Measurements from ENCODE around the gene TGIF2. TPM values are rescaled to one million over a fixed set of nuclear protein-coding genes. Genes with fewer than 3 reads are reported as not detected.

The TGIF2 gene
- total and polyA plus RNA-seq, 2 of the 13 experiments (the other 11 are each of a cell fraction or from before 2014, with no cell fraction given): 41.3 to 53.9 TPM

DNA sequence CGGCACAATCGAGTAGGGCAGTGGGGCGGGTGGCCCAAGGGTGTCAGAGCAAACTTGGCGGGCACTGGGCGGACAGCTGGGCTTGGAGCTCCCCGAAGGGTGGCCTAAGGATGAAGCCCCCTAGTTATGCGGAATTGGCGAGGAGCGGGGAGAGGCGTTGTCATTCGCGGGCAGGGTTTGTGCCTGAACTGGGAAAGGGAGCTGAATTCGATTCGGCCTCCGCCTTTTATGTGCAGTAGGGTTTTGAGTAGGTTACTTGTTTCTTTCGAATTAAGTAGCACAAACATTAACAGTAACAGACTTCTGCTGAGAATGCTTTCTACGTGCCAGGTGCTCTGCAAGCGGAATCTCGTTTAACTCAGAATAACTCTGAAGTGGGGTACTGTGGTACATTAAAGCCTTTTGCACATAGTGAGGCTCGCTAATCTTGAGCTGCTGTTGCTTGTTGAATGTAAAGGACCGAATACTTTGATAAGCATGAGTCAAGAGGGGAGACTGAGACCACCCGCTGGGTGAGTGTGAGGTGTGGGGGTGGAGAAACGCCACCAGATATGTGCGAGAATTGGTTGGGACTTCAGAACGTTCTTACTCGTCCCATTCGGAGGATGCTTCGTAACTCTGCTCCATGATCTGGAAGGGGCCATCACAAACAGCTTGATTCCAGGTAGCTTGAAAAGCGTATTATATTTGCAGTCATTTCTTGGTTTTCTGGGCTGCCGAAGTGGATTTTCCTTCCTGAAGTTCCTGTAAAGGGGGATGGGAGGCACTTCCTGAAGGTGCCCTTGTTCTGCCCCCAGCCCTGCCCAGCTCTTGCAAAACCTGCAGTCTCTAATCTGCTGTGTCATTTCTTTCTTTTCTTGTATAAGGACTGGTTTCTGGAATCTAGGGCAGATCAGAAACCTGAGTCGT, 33.0 kb downstream of the TGIF2 start (continued):
- TF ChIP-seq CEBPZ (IDR thresholded peaks at IDR 0.05; ENCODE audit: low read length): no peak
- TF ChIP-seq TRIM24 (CRISPR knock-in tag; IDR thresholded peaks at IDR 0.05): no peak
- TF ChIP-seq MEIS1 (CRISPR knock-in tag; IDR thresholded peaks at IDR 0.05; ENCODE audit: borderline replicate concordance): 0 out of 2 replicates have a peak, but pooled peaks have one; percentile 56
- TF ChIP-seq, protein P1, sequence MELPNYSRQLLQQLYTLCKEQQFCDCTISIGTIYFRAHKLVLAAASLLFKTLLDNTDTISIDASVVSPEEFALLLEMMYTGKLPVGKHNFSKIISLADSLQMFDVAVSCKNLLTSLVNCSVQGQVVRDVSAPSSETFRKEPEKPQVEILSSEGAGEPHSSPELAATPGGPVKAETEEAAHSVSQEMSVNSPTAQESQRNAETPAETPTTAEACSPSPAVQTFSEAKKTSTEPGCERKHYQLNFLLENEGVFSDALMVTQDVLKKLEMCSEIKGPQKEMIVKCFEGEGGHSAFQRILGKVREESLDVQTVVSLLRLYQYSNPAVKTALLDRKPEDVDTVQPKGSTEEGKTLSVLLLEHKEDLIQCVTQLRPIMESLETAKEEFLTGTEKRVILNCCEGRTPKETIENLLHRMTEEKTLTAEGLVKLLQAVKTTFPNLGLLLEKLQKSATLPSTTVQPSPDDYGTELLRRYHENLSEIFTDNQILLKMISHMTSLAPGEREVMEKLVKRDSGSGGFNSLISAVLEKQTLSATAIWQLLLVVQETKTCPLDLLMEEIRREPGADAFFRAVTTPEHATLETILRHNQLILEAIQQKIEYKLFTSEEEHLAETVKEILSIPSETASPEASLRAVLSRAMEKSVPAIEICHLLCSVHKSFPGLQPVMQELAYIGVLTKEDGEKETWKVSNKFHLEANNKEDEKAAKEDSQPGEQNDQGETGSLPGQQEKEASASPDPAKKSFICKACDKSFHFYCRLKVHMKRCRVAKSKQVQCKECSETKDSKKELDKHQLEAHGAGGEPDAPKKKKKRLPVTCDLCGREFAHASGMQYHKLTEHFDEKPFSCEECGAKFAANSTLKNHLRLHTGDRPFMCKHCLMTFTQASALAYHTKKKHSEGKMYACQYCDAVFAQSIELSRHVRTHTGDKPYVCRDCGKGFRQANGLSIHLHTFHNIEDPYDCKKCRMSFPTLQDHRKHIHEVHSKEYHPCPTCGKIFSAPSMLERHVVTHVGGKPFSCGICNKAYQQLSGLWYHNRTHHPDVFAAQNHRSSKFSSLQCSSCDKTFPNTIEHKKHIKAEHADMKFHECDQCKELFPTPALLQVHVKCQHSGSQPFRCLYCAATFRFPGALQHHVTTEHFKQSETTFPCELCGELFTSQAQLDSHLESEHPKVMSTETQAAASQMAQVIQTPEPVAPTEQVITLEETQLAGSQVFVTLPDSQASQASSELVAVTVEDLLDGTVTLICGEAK (IDR thresholded peaks at IDR 0.05): no peak
- TF ChIP-seq, protein P1 (CRISPR knock-in tag; IDR thresholded peaks at IDR 0.05): no peak
- TF ChIP-seq, protein P2, sequence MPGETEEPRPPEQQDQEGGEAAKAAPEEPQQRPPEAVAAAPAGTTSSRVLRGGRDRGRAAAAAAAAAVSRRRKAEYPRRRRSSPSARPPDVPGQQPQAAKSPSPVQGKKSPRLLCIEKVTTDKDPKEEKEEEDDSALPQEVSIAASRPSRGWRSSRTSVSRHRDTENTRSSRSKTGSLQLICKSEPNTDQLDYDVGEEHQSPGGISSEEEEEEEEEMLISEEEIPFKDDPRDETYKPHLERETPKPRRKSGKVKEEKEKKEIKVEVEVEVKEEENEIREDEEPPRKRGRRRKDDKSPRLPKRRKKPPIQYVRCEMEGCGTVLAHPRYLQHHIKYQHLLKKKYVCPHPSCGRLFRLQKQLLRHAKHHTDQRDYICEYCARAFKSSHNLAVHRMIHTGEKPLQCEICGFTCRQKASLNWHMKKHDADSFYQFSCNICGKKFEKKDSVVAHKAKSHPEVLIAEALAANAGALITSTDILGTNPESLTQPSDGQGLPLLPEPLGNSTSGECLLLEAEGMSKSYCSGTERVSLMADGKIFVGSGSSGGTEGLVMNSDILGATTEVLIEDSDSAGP (CRISPR knock-in tag; IDR thresholded peaks at IDR 0.05; ENCODE audit: borderline replicate concordance): no peak
- TF ChIP-seq, protein P3, sequence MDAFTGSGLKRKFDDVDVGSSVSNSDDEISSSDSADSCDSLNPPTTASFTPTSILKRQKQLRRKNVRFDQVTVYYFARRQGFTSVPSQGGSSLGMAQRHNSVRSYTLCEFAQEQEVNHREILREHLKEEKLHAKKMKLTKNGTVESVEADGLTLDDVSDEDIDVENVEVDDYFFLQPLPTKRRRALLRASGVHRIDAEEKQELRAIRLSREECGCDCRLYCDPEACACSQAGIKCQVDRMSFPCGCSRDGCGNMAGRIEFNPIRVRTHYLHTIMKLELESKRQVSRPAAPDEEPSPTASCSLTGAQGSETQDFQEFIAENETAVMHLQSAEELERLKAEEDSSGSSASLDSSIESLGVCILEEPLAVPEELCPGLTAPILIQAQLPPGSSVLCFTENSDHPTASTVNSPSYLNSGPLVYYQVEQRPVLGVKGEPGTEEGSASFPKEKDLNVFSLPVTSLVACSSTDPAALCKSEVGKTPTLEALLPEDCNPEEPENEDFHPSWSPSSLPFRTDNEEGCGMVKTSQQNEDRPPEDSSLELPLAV (CRISPR knock-in tag; conservative IDR thresholded peaks at IDR 0.05; ENCODE audit: low read depth): no peak
- TF ChIP-seq SIN3A (IDR thresholded peaks at IDR 0.05; ENCODE audit: borderline replicate concordance, low read depth, low read length): peak; percentile 62; the same call in 1 of the 2 replicates
- TF ChIP-seq ESRRA (CRISPR knock-in tag; IDR thresholded peaks at IDR 0.05; ENCODE audit: low read depth): peak; percentile 54; the same call in 1 of the 2 replicates
- TF ChIP-seq IRF2 (CRISPR knock-in tag; IDR thresholded peaks at IDR 0.05): no peak
- no peak for TF ChIP-seq MLLT10 (CRISPR knock-in tag; IDR thresholded peaks at IDR 0.05)
- TF ChIP-seq ZNF839 (CRISPR knock-in tag; IDR thresholded peaks at IDR 0.05; ENCODE audit: borderline replicate concordance): no peak
